GM19324 (cell line): ENCODE results near the gene EVI2B.
"Not testable (repeated sequence)": the region's sequence is repeated elsewhere in the genome, so short reads cannot be mapped to it uniquely, and the experiment has no call there.

Experiments
- ATAC-seq: cut with Tn5 transposase; IDR thresholded peaks from one replicate; pipeline ENCODE4 v1.9.1; 2021; ENCODE audit warnings: mild to moderate bottlenecking, moderate library complexity; ENCODE audit not compliant: unreplicated experiment, low FRiP score

Gene EVI2B

GRCh38 chr17:31272803-31273202, 41.1 kb downstream of the EVI2B start:
- ATAC-seq: no peak

DNA sequence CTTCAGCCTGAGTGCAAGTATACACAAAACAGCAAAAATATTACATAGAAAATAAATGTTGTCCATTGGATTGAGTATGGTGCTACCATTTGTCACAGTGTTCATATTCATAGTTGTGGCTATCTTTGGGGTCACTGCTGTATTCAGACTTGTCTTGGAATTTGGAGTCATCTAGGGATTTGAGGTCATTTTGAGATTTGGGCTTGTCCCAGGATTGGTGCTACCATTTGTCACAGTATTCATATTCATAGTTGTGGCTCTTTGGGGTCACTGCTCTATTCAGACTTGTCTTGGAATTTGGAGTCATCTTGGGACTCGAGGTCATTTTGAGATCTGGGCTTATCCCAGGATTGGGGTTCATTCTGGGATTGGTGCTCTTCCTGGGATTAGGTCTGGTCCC, 41.6 kb downstream of the EVI2B start:
- no peak for ATAC-seq

GRCh38 chr17:31269578-31269983, 44.3 kb downstream of the EVI2B start:
- ATAC-seq: no peak

GRCh38 chr17:31269036-31269577, 44.7 kb downstream of the EVI2B start:
- no peak for ATAC-seq

DNA sequence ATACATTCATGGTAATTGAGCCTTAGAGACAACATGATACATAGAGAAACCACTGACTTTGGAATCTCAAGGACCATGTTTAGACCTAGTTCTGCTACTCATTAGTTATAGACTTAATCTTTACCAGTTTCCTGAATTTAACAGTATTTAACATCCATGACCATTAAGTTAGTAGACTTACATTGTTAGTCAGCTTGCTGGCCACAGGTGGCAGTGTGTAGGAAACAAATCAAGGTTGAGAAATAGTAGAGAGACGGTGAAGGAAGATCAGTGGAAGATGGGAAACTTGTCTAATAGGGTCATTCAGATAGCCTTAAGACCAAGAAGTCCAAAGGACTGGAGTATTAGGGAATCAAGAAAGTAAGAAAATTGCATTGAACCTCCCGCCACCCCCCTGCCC, 47.8 kb downstream of the EVI2B start:
- ATAC-seq: no peak

DNA sequence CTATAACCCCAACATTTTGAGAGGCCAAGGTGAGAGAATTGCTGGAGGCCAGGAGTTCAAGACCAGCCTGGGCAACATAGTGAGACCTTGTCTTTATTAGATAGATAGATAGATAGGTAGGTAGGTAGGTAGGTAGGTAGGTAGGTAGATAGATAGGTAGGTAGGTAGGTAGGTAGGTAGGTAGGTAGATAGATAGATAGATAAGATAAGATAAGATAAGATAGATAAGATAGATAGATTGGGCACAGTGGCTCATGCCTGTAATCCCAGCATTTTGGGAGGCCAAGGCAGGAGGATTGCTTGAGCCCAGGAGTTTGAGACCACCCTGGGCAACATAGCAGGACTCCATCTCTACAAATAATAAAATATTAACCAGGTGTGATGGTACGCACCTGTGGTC, 50.9 kb downstream of the EVI2B start:
- not testable (repeated sequence) for ATAC-seq

DNA sequence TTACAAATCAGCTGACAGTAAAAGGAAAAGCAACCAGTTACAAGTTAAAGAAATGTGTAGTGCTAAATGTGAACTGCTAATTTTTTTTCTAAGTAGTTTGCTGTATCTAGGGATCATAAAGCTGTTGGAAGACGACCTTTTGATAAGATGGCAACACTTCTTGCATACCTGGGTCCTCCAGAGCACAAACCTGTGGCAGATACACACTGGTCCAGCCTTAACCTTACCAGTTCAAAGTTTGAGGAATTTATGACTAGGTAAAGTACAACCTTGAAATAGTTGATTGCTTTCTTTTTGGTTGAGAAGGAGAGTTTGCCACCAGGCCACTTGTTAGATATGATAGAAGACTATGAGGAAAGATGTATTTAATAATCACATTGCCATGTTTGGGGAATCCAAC, 52.3 kb downstream of the EVI2B start:
- ATAC-seq: no peak

DNA sequence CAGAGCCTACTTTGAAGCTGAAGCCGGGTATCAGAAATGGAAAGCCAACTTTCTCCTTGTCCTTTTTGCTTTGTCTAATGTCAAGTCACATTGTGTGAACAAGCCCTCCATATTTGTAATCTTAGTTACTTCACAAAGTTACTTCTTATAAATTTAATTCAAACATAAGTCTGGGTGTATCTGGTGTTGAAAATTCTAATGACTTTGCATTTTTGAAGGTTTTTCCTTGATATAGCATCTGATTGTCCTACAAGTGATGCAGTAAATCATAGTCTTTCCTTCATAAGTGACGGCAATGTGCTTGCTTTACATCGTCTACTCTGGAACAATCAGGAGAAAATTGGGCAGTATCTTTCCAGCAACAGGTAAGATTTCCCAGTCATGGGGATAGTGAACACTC, 53.7 kb downstream of the EVI2B start:
- no peak for ATAC-seq

DNA sequence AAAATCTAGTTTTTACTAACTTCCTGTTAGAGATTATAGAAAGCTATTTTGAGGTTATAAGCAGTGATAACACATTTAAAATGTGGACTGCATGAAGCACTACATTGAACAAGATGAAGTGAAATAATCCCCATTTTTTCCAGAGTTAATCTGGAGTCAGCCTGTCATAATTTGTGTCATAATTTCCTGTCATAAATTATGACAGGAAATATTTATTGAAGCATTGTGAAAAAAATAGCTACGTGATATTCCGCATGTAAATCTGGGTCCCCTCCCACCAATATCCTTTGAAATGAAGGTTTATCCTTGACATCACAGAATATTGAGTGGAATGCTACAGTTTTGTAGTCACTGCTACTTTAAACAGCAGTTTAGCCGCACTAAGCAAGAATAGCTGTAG, 56.9 kb downstream of the EVI2B start:
- ATAC-seq: no peak

- ATAC-seq: no peak
Measured at GRCh38 chr17:31254654-31255053, 59.2 kb downstream of the EVI2B start.
